Endothelial cell of umbilical vein (primary cell): ENCODE results near the gene FAM20A. TPM values are rescaled to one million over a fixed set of nuclear protein-coding genes. Genes with fewer than 3 reads are reported as not detected.
"Not testable (repeated sequence)": the region's sequence is repeated elsewhere in the genome, so short reads cannot be mapped to it uniquely, and the experiment has no call there.

ENCODE experiments used
- BruUV-seq: library from RNA; stranded (reverse); fragments of 400-500 nt; replicated peaks from 2 replicates; lab custom pipeline; 2021; lab: Mats Ljungman, UMichigan
- CTCF ChIA-PET: fragments of 300-600, 350-600 bp; sonication (Branson Sonifier 250); formaldehyde crosslinking; loops from one replicate; lab custom pipeline; 2021; ENCODE audit warnings: antibody characterized with exemption, inconsistent platforms; lab: Charles Lee
- POLR2A ChIA-PET: fragments of 300-600, 350-600 bp; sonication (Branson Sonifier 250); formaldehyde crosslinking; loops from one replicate; lab custom pipeline; 2021; ENCODE audit warnings: antibody characterized with exemption, inconsistent platforms; lab: Charles Lee
- DNase-seq: peaks from one replicate; pipeline ENCODE4 v3.0.0-alpha.2; 2011; ENCODE audit warnings: low read depth, low spot score
- FAIRE-seq: peaks from 2 replicates; lab custom pipeline; 2011; peaks lifted over from hg19 to GRCh38; lab: Jason Lieb, UNC
- H2AFZ ChIP-seq: 2 replicates; pipeline ENCODE4 v1.6.0; 2012; ENCODE audit warnings: low read depth, low read length, control low read depth, inconsistent platforms
- H3K27ac ChIP-seq: 2 replicates; pipeline ENCODE4 v1.5.1; 2011; ENCODE audit warnings: low read depth, mild to moderate bottlenecking, control low read depth, low read length, moderate library complexity; ENCODE audit not compliant: insufficient read depth
- H3K27me3 ChIP-seq, 2 experiments: 2 replicates each; pipeline versions ENCODE4 v1.6.0 to v1.6.1; 2011; ENCODE audit warnings: low read length in 2 of 2, mixed read lengths in 1 of 2; ENCODE audit not compliant: control insufficient read depth in 2 of 2, insufficient read depth in 2 of 2
- H3K36me3 ChIP-seq, 2 experiments: 2 replicates in 1 of 2; 3 replicates in 1 of 2; pipeline ENCODE4 v1.5.1; 2011; ENCODE audit warnings: low read length in 2 of 2, mild to moderate bottlenecking in 1 of 2, moderate library complexity in 1 of 2; ENCODE audit not compliant: control insufficient read depth in 2 of 2, insufficient read depth in 2 of 2; ENCODE audit errors: extremely low read depth in 1 of 2
- H3K4me1 ChIP-seq: 3 replicates; pipeline ENCODE4 v1.5.1; 2011; ENCODE audit warnings: mild to moderate bottlenecking, low read length; ENCODE audit not compliant: control insufficient read depth, insufficient read depth; ENCODE audit errors: extremely low read depth
- H3K4me2 ChIP-seq: 2 replicates; pipeline ENCODE4 v1.6.1; 2011; ENCODE audit warnings: low read length, control low read depth, mixed read lengths; ENCODE audit not compliant: insufficient read depth
- H3K4me3 ChIP-seq, 3 experiments: fragments of 200-600 bp in 1 of 3; sonication (generic), shearing (Covaris generic) in 1 of 3; replicated peaks in 1 of 3; 2 replicates each; pipeline ENCODE4 v1.5.1; 2011 to 2016; ENCODE audit warnings: control low read depth in 3 of 3, low read length in 3 of 3, mild to moderate bottlenecking in 2 of 3, inconsistent platforms in 1 of 3, low read depth in 1 of 3, moderate library complexity in 1 of 3; ENCODE audit not compliant: insufficient read depth in 1 of 3
- H3K79me2 ChIP-seq: 2 replicates; pipeline ENCODE4 v1.6.0; 2012; ENCODE audit warnings: low read length, inconsistent platforms; ENCODE audit not compliant: control insufficient read depth, insufficient read depth
- H3K9ac ChIP-seq: replicated peaks from 2 replicates; pipeline ENCODE3; 2011; ENCODE audit warnings: low read length, control low read depth; ENCODE audit not compliant: insufficient read depth; ENCODE audit errors: extremely low read depth
- H3K9me1 ChIP-seq: replicated peaks from 3 replicates; pipeline ENCODE4 v1.6.0; 2011; ENCODE audit warnings: mild to moderate bottlenecking, low read length; ENCODE audit not compliant: control insufficient read depth, insufficient read depth; ENCODE audit errors: extremely low read depth
- H3K9me3 ChIP-seq: replicated peaks from 2 replicates; pipeline ENCODE4 v1.5.1; 2012; ENCODE audit warnings: low read length, inconsistent platforms; ENCODE audit not compliant: control insufficient read depth, insufficient read depth
- H4K20me1 ChIP-seq: replicated peaks from 2 replicates; pipeline ENCODE3; 2011; ENCODE audit warnings: mild to moderate bottlenecking, low read length; ENCODE audit not compliant: control insufficient read depth, insufficient read depth; ENCODE audit errors: extremely low read depth
- CTCF ChIP-seq, 2 donors: IDR thresholded peaks; 1 replicate in 1 of 2; 2 replicates in 1 of 2; pipeline ENCODE4 v1.5.1; 2011; ENCODE audit warnings: low read length in 2 of 2, mild to moderate bottlenecking in 2 of 2, moderate library complexity in 2 of 2, control low read depth in 1 of 2, inconsistent platforms in 1 of 2, low read depth in 1 of 2; ENCODE audit not compliant: insufficient read depth in 1 of 2; ENCODE audit errors: extremely low read depth in 1 of 2
- EZH2 ChIP-seq: IDR thresholded peaks from 2 replicates; pipeline ENCODE4 v1.6.1; 2012; ENCODE audit warnings: borderline replicate concordance, low read depth, mild to moderate bottlenecking, moderate library complexity, low read length, inconsistent platforms; ENCODE audit not compliant: severe bottlenecking
- FOS ChIP-seq: IDR thresholded peaks from 2 replicates; pipeline ENCODE4 v1.6.1; 2011; ENCODE audit warnings: mild to moderate bottlenecking, low read length, moderate library complexity, borderline replicate concordance; ENCODE audit not compliant: insufficient read depth
- GATA2 ChIP-seq: IDR thresholded peaks from 2 replicates; pipeline ENCODE4 v1.7.0; 2011; ENCODE audit warnings: low read depth, mild to moderate bottlenecking, moderate library complexity, mixed read lengths, low read length; ENCODE audit not compliant: insufficient read length, insufficient read depth
- JUN ChIP-seq: IDR thresholded peaks from 2 replicates; pipeline ENCODE4 v1.6.1; 2011; ENCODE audit warnings: borderline replicate concordance, low read depth; ENCODE audit not compliant: insufficient read length, insufficient read depth
- MAX ChIP-seq: IDR thresholded peaks from 2 replicates; pipeline ENCODE4 v1.6.1; 2011; ENCODE audit not compliant: insufficient read depth, insufficient read length
- MYC ChIP-seq: IDR thresholded peaks from one replicate; pipeline ENCODE4 v1.6.1; 2011; ENCODE audit warnings: mild to moderate bottlenecking, low read depth, low read length
- POLR2A ChIP-seq: IDR thresholded peaks from 2 replicates; pipeline ENCODE4 v1.6.1; 2012; ENCODE audit warnings: low read depth, mild to moderate bottlenecking, control low read depth, low read length
- POLR2AphosphoS5 ChIP-seq: IDR thresholded peaks from 2 replicates; pipeline ENCODE4 v1.6.1; 2012; ENCODE audit warnings: low read depth, mild to moderate bottlenecking, control low read depth, low read length, moderate library complexity; ENCODE audit not compliant: insufficient read depth
- dilution Hi-C: fragments of 300-500 bp; cut with MboI; formaldehyde crosslinking; loops from one replicate; pipeline ENCODE4 v1.15.0; 2019; ENCODE audit warnings: low sequenced_read_pairs; ENCODE audit not compliant: extremely low pct_ligation_motif_present
- intact Hi-C: fragments of 100-400 bp; cut with micrococcal nuclease; formaldehyde crosslinking; loops from one replicate; pipeline ENCODE4 v1.10.0; 2022
- polyA plus RNA-seq, 4 experiments: library from polyadenylated mRNA; depleted of rRNA in 3 of 4; stranded (reverse) in 3 of 4; unstranded in 1 of 4; fragments of >200 nt; gene quantifications; 2 replicates each; pipeline versions ENCODE4 v1.2.1 to v1.2.3, GENCODE V29; 2011 to 2012; ENCODE audit warnings: missing spikeins in 1 of 4
- total RNA-seq: library from RNA; stranded (reverse); gene quantifications from 2 replicates; pipeline ENCODE4 v1.2.3, GENCODE V29; 2021

Gene FAM20A
- total and polyA plus RNA-seq, 2 donors (not counting 3 experiments of a cell fraction or from before 2014, with no cell fraction given) = not detected

GRCh38 chr17:68522266-68522665 lies 78.9 kb downstream of the FAM20A start:
- DNase-seq = no peak
- Histone ChIP-seq H3K9me3 (no peaks in the 10 kb centered on the region), H3K36me3 (peaks cover 23 to 24% of the 10 kb centered on the region in 2 experiments), H3K9ac (no peak overlapping the region), H3K27me3 (no peaks in the 10 kb centered on the region), H3K4me2 (no peak overlapping the region), H4K20me1 (no peaks in the 10 kb centered on the region), H3K9me1 (no peaks in the 10 kb centered on the region), H2AFZ (no peak overlapping the region), H3K79me2 (peaks cover 55% of the 10 kb centered on the region), H3K4me1 (no peaks in the 10 kb centered on the region), H3K27ac (no peak overlapping the region), H3K4me3 (no peak overlapping the region)
- POLR2A ChIA-PET = no interaction called here
- BruUV-seq = no TSS peak
- dilution Hi-C loops = no loop called here
- CTCF ChIA-PET = no interaction called here
- FAIRE-seq = no peak
- intact Hi-C loops = no loop called here
- TF ChIP-seq JUN = no peak
- no peak for TF ChIP-seq GATA2
- TF ChIP-seq POLR2AphosphoS5 = no peak

GRCh38 chr17:68519911-68520310 lies 81.3 kb downstream of the FAM20A start:
- ChIA-PET CTCF (no interaction called here), POLR2A (no interaction called here)
- no peak for FAIRE-seq
- Histone ChIP-seq H3K4me1 (peaks cover 5% of the 10 kb centered on the region), H3K9me1 (no peaks in the 10 kb centered on the region), H4K20me1 (peaks cover 3% of the 10 kb centered on the region), H3K4me3 (no peak overlapping the region), H3K9ac (no peak overlapping the region), H3K27ac (no peak overlapping the region), H3K27me3 (no peaks in the 10 kb centered on the region), H3K4me2 (no peak overlapping the region), H3K9me3 (no peaks in the 10 kb centered on the region), H2AFZ (no peak overlapping the region), H3K79me2 (peaks cover 75% of the 10 kb centered on the region), H3K36me3 (peaks cover 17 to 20% of the 10 kb centered on the region in 2 experiments)
- TF ChIP-seq POLR2A (no peak), EZH2 (no peak), POLR2AphosphoS5 (no peak), MYC (no peak), GATA2 (no peak), CTCF (IDR thresholded peaks at IDR 0.05; ENCODE audit: extremely low read depth in 1 of 2, insufficient read depth in 1 of 2, low read depth in 1 of 2, low read length in 2 of 2) (no peak), FOS (no peak), MAX (no peak), JUN (no peak)
- no peak for DNase-seq
- BruUV-seq = no TSS peak
- dilution Hi-C loops = no loop called here
- intact Hi-C loops = no loop called here

GRCh38 chr17:68519051-68519450 lies 82.1 kb downstream of the FAM20A start:
- H3K27ac ChIP-seq, H3K9me1 ChIP-seq, BruUV-seq, H3K27me3 ChIP-seq, POLR2A ChIA-PET, H3K4me3 ChIP-seq, H3K9me3 ChIP-seq, DNase-seq, dilution Hi-C loops, H3K4me2 ChIP-seq, H3K9ac ChIP-seq, intact Hi-C loops, FAIRE-seq, H2AFZ ChIP-seq, H4K20me1 ChIP-seq, CTCF ChIA-PET: not testable (repeated sequence)
- H3K79me2 ChIP-seq = peaks cover 84% of the 10 kb centered on the region
- H3K4me1 ChIP-seq = peaks cover 14% of the 10 kb centered on the region
- peaks cover 14 to 20% of the 10 kb centered on the region in 2 experiments for H3K36me3 ChIP-seq
